Measurements from ENCODE around the gene SOX4.

- no peak for TF ChIP-seq CTCF (IDR thresholded peaks at IDR 0.05)
- TF ChIP-seq EZH2 (IDR thresholded peaks at IDR 0.05; ENCODE audit: borderline replicate concordance, insufficient read depth, low read depth, low read length, poor library complexity, severe bottlenecking): no peak
Observed at GRCh38 chr6:21554286-21554685, 39.3 kb upstream of the SOX4 start.

Measured in B cell (primary cell).